Activated CD4-positive, alpha-beta T cell treated with anti-CD3 and anti-CD28 coated beads, Interleukin-2, amount 10 ng/mL, durations not matched to agents 24 days and 14 days (primary cell): ENCODE results near the gene MOB4. TPM values are rescaled to one million over a fixed set of nuclear protein-coding genes. Genes with fewer than 3 reads are reported as not detected.
"Not testable (repeated sequence)": the region's sequence is repeated elsewhere in the genome, so short reads cannot be mapped to it uniquely, and the experiment has no call there.

Source experiments
- DNase-seq: peaks from one replicate; pipeline ENCODE4 v3.0.0; 2022
- H3K27ac Mint-ChIP-seq: one replicate; pipeline ENCODE4 v1.8.0; 2022; ENCODE audit warnings: mild to moderate bottlenecking, mixed read lengths
- H3K27me3 Mint-ChIP-seq: one replicate; pipeline ENCODE4 v1.8.0; 2022; ENCODE audit warnings: mixed read lengths
- H3K36me3 Mint-ChIP-seq: one replicate; pipeline ENCODE4 v1.8.0; 2022; ENCODE audit warnings: low read depth, mild to moderate bottlenecking, mixed read lengths
- H3K4me1 Mint-ChIP-seq: one replicate; pipeline ENCODE4 v1.8.0; 2021; ENCODE audit warnings: mixed read lengths
- H3K4me3 Mint-ChIP-seq: one replicate; pipeline ENCODE4 v1.8.0; 2022; ENCODE audit warnings: mild to moderate bottlenecking, moderate library complexity, mixed read lengths
- H3K9me3 Mint-ChIP-seq: one replicate; pipeline ENCODE4 v1.8.0; 2021; ENCODE audit warnings: mixed read lengths
- intact Hi-C: fragments of 100-400 bp; cut with micrococcal nuclease; formaldehyde crosslinking; loops from one replicate; pipeline ENCODE4 v1.15.1; 2023
- total RNA-seq: library from RNA; stranded (reverse); gene quantifications from 2 replicates; pipeline ENCODE4 v1.2.3, GENCODE V29; 2022

The MOB4 gene
- total RNA-seq, 1 donor from 2014 or later = 19.2 TPM

DNA sequence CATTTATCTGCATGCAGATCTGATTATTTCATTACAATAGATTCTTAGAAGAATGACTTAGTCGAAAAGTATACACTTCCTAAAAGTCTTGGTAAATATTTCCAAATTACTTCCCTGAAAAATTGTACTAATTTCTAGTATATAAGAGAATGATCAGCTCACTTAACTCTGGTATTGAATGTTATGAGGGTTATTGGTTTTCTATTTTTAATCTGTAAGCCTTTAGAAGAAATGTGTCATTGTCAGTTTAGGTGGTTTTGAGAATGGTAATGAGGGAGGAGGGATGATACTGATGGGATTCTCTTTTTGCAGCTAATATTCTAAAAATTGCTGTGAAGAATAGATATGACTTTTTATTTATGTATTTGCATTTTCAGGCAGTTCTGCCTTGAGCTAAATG is 23.9 kb downstream of the MOB4 start:
- Mint-ChIP-seq H3K36me3 (peaks cover 64% of the 10 kb centered on the region), H3K4me1 (peaks cover 8% of the 10 kb centered on the region), H3K9me3 (no peaks in the 10 kb centered on the region), H3K27me3 (no peaks in the 10 kb centered on the region), H3K27ac (no peak overlapping the region), H3K4me3 (no peak overlapping the region)
- intact Hi-C loops = no loop called here
- DNase-seq = no peak

DNA sequence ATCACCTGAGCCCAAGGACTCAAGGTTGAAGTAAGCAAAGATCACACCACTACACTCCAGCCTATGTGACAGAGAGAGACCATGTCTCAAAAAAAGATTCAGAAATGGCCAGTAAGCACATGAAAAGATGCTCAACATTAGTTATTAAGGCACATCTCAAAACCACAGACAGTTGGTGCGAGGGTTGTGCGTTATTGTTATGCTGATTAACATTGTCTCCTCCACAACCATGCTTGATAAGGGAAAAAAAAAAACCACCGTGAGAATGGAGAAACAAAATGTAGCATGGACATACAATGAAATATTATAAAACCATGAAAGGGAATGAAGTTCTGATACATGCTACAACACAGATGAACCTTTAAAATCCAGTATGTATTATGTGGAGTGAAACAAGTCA is 27.3 kb downstream of the MOB4 start:
- intact Hi-C loops = no loop called here
- H3K27ac Mint-ChIP-seq = no peak overlapping the region
- H3K27me3 Mint-ChIP-seq = no peaks in the 10 kb centered on the region
- H3K36me3 Mint-ChIP-seq = peaks cover 48% of the 10 kb centered on the region
- peaks cover 6% of the 10 kb centered on the region for H3K4me1 Mint-ChIP-seq
- DNase-seq = no peak
- no peak overlapping the region for H3K4me3 Mint-ChIP-seq
- no peaks in the 10 kb centered on the region for H3K9me3 Mint-ChIP-seq

DNA sequence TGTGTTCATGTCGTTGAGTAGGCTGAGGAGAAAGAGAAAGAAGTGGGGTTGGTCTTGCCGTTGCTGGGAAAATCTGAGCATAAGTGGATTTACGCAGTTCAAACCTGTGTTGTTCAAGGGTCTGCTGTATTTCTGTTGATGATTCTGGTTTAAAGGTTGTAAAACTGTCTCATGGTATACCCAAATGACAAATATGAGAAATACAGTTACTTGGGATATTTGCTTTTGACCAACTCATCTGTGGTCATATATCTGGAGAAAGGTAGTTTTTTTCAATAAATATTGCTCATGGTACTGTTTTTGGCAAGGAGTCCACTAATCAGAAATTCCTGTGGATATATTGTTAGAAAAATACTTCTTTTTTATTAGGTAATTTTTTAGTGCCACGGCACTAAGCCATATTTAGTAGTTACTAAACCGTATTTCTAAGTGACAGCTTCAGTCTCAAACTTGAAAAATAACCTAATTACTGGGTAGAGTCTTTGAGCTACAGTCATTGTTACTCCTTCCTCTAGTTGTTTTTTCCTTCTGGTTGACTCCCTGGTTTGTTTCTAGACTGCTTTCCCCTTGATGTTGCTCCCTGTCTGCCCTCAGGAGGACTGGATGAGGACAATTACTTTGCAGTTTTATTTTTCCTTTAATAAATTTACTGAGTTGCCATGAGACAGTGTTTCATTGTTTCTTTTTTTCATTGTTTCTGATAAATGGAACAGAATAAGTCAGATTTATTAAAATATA is 31.5 kb downstream of the MOB4 start:
- Mint-ChIP-seq H3K4me3 (no peak overlapping the region), H3K9me3 (no peaks in the 10 kb centered on the region), H3K27me3 (no peaks in the 10 kb centered on the region), H3K4me1 (no peaks in the 10 kb centered on the region), H3K27ac (no peak overlapping the region), H3K36me3 (peaks cover 42% of the 10 kb centered on the region)
- intact Hi-C loops = no loop called here
- no peak for DNase-seq

DNA sequence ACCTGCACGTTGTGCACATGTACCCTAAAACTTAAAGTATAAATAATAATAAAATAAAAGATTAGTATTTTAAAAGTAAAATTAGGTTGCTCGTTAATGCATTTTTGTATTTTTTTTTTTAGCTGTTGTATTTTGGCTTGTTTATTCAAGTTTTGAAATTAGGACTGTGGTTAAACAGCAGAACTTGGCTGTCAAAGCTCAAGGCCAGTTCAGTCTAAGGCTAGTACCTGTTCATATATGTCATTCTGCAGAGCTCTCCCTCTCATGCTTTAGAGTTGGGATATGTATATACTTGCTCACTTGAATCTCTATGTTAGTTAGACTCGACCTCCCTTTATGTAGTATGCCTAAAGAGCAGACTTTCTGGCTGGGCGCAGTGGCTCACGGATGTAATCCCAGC is 32.7 kb downstream of the MOB4 start:
- no peak for DNase-seq
- Mint-ChIP-seq H3K4me1 (no peaks in the 10 kb centered on the region), H3K27me3 (no peaks in the 10 kb centered on the region), H3K4me3 (no peak overlapping the region), H3K27ac (no peak overlapping the region), H3K36me3 (peaks cover 43% of the 10 kb centered on the region), H3K9me3 (no peaks in the 10 kb centered on the region)
- intact Hi-C loops = no loop called here

DNA sequence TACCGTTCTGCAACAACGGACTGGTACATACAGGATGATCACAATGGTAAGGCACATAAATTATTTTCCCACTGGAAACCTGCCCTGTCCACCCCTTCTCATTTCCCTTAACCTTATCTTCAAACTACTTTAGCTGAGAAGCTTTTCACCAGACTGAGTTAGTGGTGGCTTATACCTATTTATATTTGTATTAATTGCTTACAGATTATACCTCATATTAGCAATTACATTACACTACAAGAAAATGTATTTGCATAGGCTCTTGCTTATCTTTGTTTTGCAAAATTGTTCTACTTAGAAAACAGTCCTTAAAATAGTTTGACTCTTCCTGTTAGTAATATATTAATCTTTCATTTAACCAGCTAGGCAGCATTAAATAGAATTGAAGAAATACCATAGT is 35.4 kb downstream of the MOB4 start:
- H3K36me3 Mint-ChIP-seq = peaks cover 47% of the 10 kb centered on the region
- intact Hi-C loops, H3K4me3 Mint-ChIP-seq, H3K27me3 Mint-ChIP-seq, H3K9me3 Mint-ChIP-seq, H3K27ac Mint-ChIP-seq, H3K4me1 Mint-ChIP-seq: not testable (repeated sequence)
- DNase-seq = peak; percentile 27

DNA sequence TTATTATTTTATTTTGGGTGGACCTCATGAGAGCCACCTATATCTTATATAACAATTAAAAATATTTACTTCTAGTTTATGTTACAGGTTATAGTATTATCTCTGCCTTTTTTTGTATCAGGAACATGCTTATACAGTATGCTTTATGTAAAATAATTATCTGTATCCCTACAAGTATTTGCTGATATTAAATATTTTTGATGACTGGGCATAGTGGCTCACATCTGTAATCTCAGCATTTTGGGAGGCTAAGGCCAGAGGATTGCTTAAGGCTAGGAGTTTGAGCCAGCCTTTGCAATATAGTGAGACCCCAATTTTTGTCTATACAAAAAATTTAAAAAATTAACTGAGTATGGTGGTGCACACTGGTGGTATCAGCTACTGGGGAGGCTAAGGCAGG is 39.6 kb downstream of the MOB4 start:
- H3K36me3 Mint-ChIP-seq = peaks cover 40% of the 10 kb centered on the region

DNA sequence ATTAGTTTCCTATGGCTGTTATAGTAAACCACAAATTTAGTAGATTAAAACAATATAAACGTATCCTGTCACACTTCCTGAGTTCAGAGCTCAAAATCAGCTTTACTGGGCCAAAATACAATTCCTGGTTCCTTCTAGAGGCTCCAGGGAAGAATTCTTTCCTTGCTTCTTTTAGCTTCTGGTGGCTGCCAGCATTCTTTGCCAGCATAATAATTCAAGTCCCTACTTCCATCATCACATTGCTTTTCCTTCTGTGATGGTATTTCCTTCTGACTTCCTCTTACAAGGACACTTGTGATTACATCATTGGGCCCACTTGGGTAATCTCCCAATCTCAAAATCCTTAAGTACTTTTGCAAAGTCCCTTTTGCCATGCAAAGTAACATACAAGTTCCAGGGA is 40.6 kb downstream of the MOB4 start:
- no peaks in the 10 kb centered on the region for H3K4me1 Mint-ChIP-seq
- no peak for DNase-seq

More for the DNA sequence above, 39.6 kb downstream of the MOB4 start:
- DNase-seq = no peak
- Mint-ChIP-seq H3K4me3 (no peak overlapping the region), H3K4me1 (no peaks in the 10 kb centered on the region), H3K27ac (no peak overlapping the region), H3K27me3 (no peaks in the 10 kb centered on the region), H3K9me3 (peaks cover 3% of the 10 kb centered on the region)
- intact Hi-C loops = no loop called here

DNA sequence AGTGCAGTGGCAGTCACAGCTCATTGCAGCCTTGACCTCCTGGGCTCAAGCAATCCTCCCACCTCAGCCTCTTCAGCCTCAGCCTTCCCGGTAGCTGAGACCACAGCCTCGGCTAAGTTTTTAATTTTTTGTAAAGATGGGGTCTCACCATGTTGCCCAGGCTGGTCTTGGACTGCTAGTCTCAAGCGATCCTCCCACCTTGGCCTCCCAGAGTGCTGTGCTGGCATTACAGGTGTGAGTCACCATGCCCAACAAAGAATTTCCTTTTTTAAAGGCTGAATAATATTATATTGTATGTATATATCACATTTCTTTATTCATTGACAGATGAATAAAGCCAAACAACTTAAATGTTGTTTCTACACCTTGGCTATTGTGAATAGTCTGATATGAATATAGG is 42.5 kb downstream of the MOB4 start:
- peaks cover 3% of the 10 kb centered on the region for H3K9me3 Mint-ChIP-seq
- DNase-seq = no peak
- peaks cover 50% of the 10 kb centered on the region for H3K36me3 Mint-ChIP-seq
- no peaks in the 10 kb centered on the region for H3K4me1 Mint-ChIP-seq
- H3K27me3 Mint-ChIP-seq = no peaks in the 10 kb centered on the region
- intact Hi-C loops = no loop called here
- no peak overlapping the region for H3K27ac Mint-ChIP-seq
- H3K4me3 Mint-ChIP-seq = no peak overlapping the region

More for the DNA sequence above, 40.6 kb downstream of the MOB4 start:
- Mint-ChIP-seq H3K27ac (no peak overlapping the region), H3K9me3 (peaks cover 3% of the 10 kb centered on the region), H3K4me3 (no peak overlapping the region), H3K36me3 (peaks cover 46% of the 10 kb centered on the region), H3K27me3 (no peaks in the 10 kb centered on the region)
- intact Hi-C loops = no loop called here

DNA sequence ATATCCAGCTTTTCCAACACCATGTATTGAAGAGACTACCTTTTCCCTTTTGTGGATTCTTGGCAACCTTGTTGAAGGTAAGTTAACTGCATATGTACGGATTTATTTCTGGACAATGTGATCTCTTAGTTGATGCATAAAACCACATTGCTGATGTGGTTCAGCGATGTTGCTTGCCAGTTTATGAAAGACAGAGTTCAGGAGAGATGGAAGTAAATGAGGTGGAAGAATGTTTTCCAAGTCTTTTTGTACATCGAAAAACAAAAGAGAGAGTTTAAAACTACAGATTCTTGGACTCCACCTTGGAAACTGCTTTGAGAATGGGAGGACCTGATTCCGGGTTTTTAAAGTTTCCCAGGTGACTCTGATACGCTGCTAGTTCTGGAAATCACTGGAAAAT is 43.8 kb downstream of the MOB4 start:
- H3K27ac Mint-ChIP-seq = no peak overlapping the region
- H3K4me3 Mint-ChIP-seq = no peak overlapping the region
- no peaks in the 10 kb centered on the region for H3K27me3 Mint-ChIP-seq
- no peak for DNase-seq
- intact Hi-C loops = no loop called here
- H3K4me1 Mint-ChIP-seq = no peaks in the 10 kb centered on the region
- H3K9me3 Mint-ChIP-seq = peaks cover 3% of the 10 kb centered on the region
- H3K36me3 Mint-ChIP-seq = peaks cover 57% of the 10 kb centered on the region

DNA sequence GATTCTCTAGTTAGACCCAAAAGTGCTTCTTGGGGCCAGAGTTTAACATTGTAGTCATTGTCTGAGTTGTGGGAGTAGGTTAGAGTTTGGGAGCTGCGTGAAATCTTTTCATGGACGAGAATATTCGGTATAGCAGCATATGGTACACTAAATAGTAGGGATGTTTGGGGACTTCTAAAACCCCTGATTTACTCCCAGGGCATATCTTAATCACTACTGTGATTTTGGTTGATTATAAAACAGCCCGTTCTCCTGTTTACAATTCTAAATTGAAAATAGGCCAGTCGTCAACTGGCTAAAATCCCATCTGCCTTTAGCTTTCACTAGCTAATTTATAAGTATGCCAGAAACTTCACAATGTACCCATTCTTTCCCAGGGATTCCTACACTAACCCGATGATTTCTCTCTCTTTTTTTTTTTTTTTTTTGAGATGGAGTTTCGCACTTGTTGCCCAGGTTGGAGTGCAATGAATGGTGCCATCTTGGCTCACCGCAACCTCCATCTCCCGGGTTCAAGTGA is 44.3 kb downstream of the MOB4 start:
- no peaks in the 10 kb centered on the region for H3K27me3 Mint-ChIP-seq
- no peaks in the 10 kb centered on the region for H3K4me1 Mint-ChIP-seq
- no peak for DNase-seq
- no peak overlapping the region for H3K4me3 Mint-ChIP-seq
- peaks cover 3% of the 10 kb centered on the region for H3K9me3 Mint-ChIP-seq
- intact Hi-C loops = no loop called here
- H3K27ac Mint-ChIP-seq = no peak overlapping the region
- H3K36me3 Mint-ChIP-seq = peaks cover 59% of the 10 kb centered on the region

DNA sequence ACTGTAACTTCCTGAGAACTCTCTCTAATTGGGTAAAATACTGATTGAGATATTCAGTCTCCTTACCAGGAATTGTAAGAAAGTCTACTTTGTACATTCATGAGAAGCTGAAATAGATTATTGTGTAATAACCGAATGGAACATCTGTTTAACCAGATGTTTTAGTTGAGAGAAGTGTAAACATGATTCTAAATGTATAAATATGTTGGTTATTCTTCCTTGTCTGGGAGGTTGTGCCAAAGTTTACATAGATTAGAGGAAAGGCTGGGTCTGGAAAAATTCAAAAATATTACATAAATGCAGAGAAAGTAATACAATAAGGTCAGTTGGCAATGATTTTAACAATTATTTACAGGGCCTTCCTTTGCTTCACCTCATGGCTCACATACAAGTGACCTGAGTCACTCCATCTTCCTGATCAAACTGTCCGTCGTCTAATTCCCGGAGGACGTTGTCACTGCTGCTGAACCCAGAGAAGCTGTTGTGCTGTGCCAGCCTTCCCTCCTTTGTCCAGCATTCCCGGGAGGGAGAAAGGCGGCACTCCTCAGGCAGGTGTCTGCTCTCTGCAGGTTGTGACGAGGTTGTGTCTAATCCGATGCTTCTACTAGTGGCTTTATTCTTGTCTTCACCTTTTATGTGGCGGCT is 55.9 kb downstream of the MOB4 start:
- Mint-ChIP-seq H3K4me1 (no peaks in the 10 kb centered on the region), H3K36me3 (peaks cover 27% of the 10 kb centered on the region), H3K9me3 (peaks cover 17% of the 10 kb centered on the region), H3K27ac (no peak overlapping the region), H3K27me3 (no peaks in the 10 kb centered on the region), H3K4me3 (no peak overlapping the region)
- intact Hi-C loops = no loop called here
- no peak for DNase-seq

DNA sequence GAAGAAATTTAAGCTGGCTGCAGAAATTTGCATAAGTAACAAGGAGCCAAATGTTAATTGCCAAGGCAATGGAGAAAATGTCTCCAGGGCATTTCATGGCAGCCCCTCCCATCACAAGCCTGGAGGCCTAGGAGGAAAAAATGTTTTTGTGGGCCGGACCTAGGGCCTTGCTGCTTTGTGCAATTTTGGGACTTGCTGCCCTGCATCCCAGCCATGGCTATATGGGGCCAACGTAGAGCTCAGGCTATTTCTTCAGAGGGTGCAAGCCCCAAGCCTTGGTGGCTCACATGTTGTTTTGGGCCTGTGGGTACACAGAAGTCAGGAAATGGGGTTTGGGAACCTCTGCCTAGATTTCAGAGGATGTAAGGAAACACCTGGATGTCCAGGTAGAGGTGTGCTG is 57.7 kb downstream of the MOB4 start:
- peaks cover 17% of the 10 kb centered on the region for H3K9me3 Mint-ChIP-seq
- H3K27ac Mint-ChIP-seq = no peak overlapping the region
- no peaks in the 10 kb centered on the region for H3K27me3 Mint-ChIP-seq
- no peaks in the 10 kb centered on the region for H3K4me1 Mint-ChIP-seq
- no peak for DNase-seq
- H3K36me3 Mint-ChIP-seq = peaks cover 25% of the 10 kb centered on the region
- intact Hi-C loops = no loop called here
- no peak overlapping the region for H3K4me3 Mint-ChIP-seq

DNA sequence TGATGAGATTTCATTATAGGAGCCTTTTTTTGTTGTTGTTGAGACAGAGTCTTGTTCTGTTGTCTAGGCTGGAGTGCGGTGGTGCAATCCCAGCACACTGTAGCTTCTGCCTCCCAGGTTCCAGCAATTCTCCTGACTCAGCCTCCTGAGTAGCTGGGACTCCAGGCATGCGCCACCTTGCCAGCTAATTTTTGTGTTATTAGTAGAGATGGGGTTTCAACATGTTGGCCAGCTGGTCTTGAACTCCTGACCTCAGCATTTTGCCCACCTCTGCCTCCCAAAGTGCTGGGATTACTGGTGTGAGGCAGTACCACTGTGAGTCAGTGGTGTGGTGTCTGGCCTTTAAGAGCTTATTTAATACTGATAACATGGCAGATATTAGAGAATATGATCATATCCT is 60.1 kb downstream of the MOB4 start:
- intact Hi-C loops = no loop called here
- Mint-ChIP-seq H3K27ac (no peak overlapping the region), H3K4me1 (no peaks in the 10 kb centered on the region), H3K27me3 (no peaks in the 10 kb centered on the region), H3K36me3 (peaks cover 23% of the 10 kb centered on the region), H3K4me3 (no peak overlapping the region), H3K9me3 (peaks cover 17% of the 10 kb centered on the region)
- DNase-seq = no peak

DNA sequence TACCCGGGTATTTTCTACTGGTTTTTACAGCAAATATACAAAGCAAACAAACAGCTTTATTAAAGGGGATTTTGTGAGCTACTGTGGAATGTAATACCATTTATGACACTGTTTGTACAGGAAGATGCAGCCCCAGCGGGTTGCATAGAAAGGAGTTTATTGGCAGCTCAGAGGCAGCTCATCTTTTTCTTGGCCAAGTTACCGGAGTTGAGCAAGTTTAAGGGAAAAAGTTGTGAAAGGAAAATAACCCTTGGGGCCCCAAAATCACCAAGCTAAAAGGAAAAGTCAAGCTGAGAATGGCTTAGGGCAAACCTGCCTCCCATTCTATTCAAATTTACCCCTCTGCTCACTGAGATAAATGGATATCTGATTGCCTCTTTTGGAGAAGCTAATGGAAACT is 60.8 kb downstream of the MOB4 start:
- no peak overlapping the region for H3K27ac Mint-ChIP-seq
- H3K4me1 Mint-ChIP-seq = no peaks in the 10 kb centered on the region
- H3K9me3 Mint-ChIP-seq = peaks cover 17% of the 10 kb centered on the region
- no peak overlapping the region for H3K4me3 Mint-ChIP-seq
- H3K36me3 Mint-ChIP-seq = peaks cover 19% of the 10 kb centered on the region
- intact Hi-C loops = no loop called here
- no peaks in the 10 kb centered on the region for H3K27me3 Mint-ChIP-seq
- DNase-seq = no peak
